Measurements from ENCODE around the gene RAD51AP1.
A peak's percentile ranks its signal among the peaks of the same experiment; 100 is the strongest.

Gene RAD51AP1

DNA sequence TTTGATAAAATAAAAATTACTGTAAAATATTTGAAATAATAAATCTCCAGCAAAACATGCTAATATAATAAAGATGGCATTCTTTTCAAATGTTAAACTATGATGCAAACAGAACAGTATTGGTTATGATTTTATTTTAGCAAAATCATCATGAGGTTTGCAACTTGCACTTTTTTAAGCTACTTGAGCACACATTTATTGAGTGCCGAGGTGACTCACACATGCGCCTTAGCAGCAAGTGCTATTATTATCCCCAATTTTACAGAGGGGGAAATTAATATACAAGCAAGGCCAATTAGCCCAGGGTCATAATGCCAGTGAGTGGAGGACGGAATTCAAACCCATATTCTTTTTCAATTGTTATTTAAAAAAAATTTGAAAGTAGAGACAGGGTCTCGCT lies 30.6 kb downstream of the RAD51AP1 start:
- POLR2A ChIA-PET: no interaction called here
- TF ChIP-seq, protein P1, sequence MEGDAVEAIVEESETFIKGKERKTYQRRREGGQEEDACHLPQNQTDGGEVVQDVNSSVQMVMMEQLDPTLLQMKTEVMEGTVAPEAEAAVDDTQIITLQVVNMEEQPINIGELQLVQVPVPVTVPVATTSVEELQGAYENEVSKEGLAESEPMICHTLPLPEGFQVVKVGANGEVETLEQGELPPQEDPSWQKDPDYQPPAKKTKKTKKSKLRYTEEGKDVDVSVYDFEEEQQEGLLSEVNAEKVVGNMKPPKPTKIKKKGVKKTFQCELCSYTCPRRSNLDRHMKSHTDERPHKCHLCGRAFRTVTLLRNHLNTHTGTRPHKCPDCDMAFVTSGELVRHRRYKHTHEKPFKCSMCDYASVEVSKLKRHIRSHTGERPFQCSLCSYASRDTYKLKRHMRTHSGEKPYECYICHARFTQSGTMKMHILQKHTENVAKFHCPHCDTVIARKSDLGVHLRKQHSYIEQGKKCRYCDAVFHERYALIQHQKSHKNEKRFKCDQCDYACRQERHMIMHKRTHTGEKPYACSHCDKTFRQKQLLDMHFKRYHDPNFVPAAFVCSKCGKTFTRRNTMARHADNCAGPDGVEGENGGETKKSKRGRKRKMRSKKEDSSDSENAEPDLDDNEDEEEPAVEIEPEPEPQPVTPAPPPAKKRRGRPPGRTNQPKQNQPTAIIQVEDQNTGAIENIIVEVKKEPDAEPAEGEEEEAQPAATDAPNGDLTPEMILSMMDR (IDR thresholded peaks at IDR 0.05; ENCODE audit: control extremely low read depth, extremely low read depth, low read depth, missing control alignments): no peak
- CTCF ChIA-PET: no interaction called here
- no peak for DNase-seq (ENCODE audit: extremely low spot score)

DNA sequence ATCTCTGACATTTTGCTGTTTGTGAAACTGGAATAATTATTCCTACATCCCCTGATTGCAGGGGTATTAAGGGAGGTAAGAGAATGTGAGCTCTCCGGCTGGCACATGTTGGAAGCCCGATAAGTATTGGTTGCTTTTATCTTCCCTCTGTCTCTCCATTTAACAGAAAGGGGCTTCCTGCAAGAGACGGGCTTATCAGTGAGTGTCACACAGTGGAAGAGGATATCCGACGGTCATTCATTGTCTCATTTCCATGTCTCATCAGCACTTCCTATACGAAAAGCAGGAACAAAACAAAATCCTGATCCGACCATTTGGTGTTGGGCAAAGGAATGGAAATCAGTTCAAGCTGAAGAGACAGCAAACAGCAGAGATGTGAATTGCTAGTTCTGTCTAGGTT lies 34.0 kb downstream of the RAD51AP1 start:
- ChIA-PET POLR2A (no interaction called here), CTCF (no interaction called here)
- TF ChIP-seq, protein P1 (IDR thresholded peaks at IDR 0.05; ENCODE audit: control extremely low read depth, extremely low read depth, low read depth, missing control alignments): no peak
- no peak for DNase-seq (ENCODE audit: extremely low spot score)

DNA sequence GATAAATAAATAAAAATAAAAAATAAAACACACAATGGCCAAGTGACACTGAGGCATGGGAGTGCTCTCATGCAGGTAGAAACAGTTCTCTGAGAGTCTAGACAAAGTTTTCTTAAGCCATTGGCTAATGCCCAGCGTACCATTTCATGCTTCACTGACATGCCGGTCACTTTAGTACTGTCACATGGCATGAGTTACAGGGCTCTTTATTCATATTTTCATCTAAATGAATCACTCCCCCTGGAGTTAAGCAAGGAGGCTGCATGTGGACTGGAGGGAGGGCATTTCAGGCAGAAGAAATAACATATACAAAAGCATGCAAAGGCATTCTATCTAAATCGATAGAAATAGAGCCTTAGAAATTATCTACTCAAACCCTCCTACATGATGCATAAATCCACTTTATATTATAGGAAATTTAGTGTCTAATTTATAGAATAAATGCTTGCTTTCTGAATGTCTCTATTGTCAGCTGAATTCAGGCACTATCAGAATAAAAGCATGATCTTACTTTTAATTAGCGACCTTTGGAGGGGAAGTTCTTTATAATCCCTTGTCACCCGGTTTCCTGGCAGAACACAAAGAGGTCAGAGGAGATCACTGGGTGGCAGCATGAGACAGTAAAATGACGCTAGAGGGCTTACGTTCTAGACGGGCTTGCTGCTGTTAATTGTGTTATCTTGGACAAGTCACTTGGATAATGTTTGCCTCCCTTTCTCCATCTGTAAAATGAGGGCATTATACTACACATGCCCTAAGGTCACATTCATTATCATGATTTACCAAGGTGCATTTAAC lies 40.8 kb downstream of the RAD51AP1 start:
- DNase-seq (ENCODE audit: extremely low spot score): peak; percentile 48
- ChIA-PET POLR2A (no interaction called here), CTCF (interaction anchor here (0.9 to 2.3 kb wide), 6 partner anchors 11 to 180 kb away, joined by 4 to 8 read pairs (median 6); no protein-coding TSS in a partner anchor)
- TF ChIP-seq, protein P1 (IDR thresholded peaks at IDR 0.05; ENCODE audit: control extremely low read depth, extremely low read depth, low read depth, missing control alignments): peak; percentile 40

DNA sequence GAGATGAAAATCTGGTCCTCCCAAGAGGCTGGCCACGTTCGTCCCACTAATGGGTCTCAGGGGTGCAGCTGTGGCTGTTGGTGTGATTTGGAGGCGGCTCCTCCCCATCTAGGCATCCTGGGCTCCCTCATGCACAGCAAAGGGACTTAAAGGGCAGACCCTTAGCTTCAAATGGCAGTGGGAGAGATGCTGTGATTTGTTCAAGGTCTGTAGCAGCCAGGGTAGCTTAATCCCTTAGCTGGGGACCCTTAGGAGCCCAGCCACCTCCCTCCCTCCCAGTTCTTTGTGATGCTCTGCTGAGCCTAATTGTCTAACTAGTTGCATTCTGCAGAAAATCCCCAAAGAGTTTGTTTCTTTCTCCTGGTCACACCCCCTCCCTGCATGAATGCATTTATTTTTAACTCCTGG lies 41.6 kb downstream of the RAD51AP1 start:
- no peak for DNase-seq (ENCODE audit: extremely low spot score)
- CTCF ChIA-PET: interaction anchor here (1.0 to 2.3 kb wide), 7 partner anchors 10 to 179 kb away, joined by 3 to 8 read pairs (median 6); no protein-coding TSS in a partner anchor
- POLR2A ChIA-PET: no interaction called here
- TF ChIP-seq, protein P1 (IDR thresholded peaks at IDR 0.05; ENCODE audit: control extremely low read depth, extremely low read depth, low read depth, missing control alignments): no peak

DNA sequence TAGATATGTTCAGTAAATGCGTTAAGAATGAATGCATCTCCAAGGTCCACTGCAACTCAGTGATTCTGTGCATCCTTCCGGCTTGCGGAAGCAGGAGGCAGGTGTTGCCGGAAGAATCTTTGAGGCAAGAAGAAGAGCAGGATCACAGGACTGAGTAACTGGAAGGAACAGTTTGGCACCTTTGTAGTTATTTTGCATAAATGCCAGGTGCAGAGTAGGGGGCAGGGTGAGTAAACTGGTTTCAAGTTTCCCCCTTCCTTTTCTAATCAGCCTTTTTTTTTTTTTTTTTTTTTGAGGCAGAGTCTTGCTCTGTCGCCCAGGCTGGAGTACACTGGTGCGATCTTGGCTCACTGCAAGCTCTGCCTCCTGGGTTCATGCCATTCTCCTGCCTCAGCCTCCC lies 45.6 kb downstream of the RAD51AP1 start:
- CTCF ChIA-PET: interaction anchor here (1.1 kb wide), 1 partner anchor 20 kb away, joined by 3 read pairs; no protein-coding TSS in a partner anchor
- POLR2A ChIA-PET: no interaction called here
- DNase-seq (ENCODE audit: extremely low spot score): no peak
- TF ChIP-seq, protein P1 (IDR thresholded peaks at IDR 0.05; ENCODE audit: control extremely low read depth, extremely low read depth, low read depth, missing control alignments): no peak

DNA sequence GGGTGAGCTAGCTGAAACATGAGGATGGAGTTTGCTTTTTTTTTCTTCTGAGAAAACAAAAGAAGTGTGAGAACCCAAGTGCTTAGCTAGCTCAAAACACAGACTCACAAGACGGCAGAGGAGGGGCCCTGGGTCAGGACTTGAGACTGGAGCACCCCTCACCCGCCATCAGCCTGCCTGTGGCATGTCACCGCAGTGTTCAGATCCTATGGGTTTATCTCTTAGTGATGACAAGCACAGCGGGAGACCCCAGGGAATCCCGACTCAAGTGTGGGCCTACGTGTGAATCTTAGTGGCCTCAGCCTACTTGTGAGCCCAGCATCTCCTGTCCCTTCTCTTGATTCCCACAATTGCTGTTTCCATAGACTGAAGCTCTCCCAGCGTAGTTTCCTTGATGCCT lies 46.2 kb downstream of the RAD51AP1 start:
- POLR2A ChIA-PET: no interaction called here
- no peak for DNase-seq (ENCODE audit: extremely low spot score)
- CTCF ChIA-PET: interaction anchor here (1.2 kb wide), 1 partner anchor 10 kb away, joined by 3 read pairs; no protein-coding TSS in a partner anchor
- TF ChIP-seq, protein P1 (IDR thresholded peaks at IDR 0.05; ENCODE audit: control extremely low read depth, extremely low read depth, low read depth, missing control alignments): no peak
